SU-DHL-6 (cell line): ENCODE measurements around the gene SUGCT.
"Not testable (repeated sequence)": the region's sequence is repeated elsewhere in the genome, so short reads cannot be mapped to it uniquely, and the experiment has no call there.

Experiments used
- H2AFZ ChIP-seq: fragments of 200-600 bp; sonication (generic); 2 replicates; pipeline ENCODE4 v1.6.1; 2014; ENCODE audit warnings: low read depth, mild to moderate bottlenecking, moderate library complexity, mixed read lengths, antibody characterized with exemption, low read length; ENCODE audit not compliant: severe bottlenecking
- H3F3A ChIP-seq: fragments of 200-600 bp; shearing (Covaris generic); 2 replicates; pipeline ENCODE4 v1.6.0; 2016; ENCODE audit warnings: antibody characterized with exemption, mild to moderate bottlenecking; ENCODE audit not compliant: insufficient read depth
- H3K27ac ChIP-seq: fragments of 200-600 bp; sonication (generic); 2 replicates; pipeline ENCODE4 v1.5.1; 2016; ENCODE audit warnings: low read depth, mild to moderate bottlenecking, low read length, moderate library complexity, mixed read lengths
- H3K27me3 ChIP-seq: fragments of 200-600 bp; sonication (generic), shearing (Covaris generic); 2 replicates; pipeline ENCODE4 v1.6.0; 2014; ENCODE audit warnings: mild to moderate bottlenecking, low read length
- H3K36me3 ChIP-seq: fragments of 200-600 bp; sonication (generic); 2 replicates; pipeline ENCODE4 v1.6.1; 2014; ENCODE audit warnings: mild to moderate bottlenecking, low read length, mixed read lengths
- H3K4me2 ChIP-seq: fragments of 300-600, 200-600 bp; shearing (Covaris generic), sonication (generic); 2 replicates; pipeline ENCODE4 v1.6.0; 2014; ENCODE audit warnings: low read length, low read depth, mild to moderate bottlenecking; ENCODE audit not compliant: poor library complexity, severe bottlenecking
- H3K4me3 ChIP-seq: fragments of 200-600 bp; sonication (generic); 2 replicates; pipeline ENCODE4 v1.5.1; 2014; ENCODE audit warnings: antibody characterized with exemption, low read length, mild to moderate bottlenecking, mixed read lengths; ENCODE audit not compliant: insufficient read depth, poor library complexity, severe bottlenecking
- H3K79me2 ChIP-seq: fragments of 200-600 bp; sonication (generic); 2 replicates; pipeline ENCODE4 v1.6.1; 2014; ENCODE audit warnings: mild to moderate bottlenecking, low read length, moderate library complexity; ENCODE audit not compliant: insufficient read depth
- H3K9ac ChIP-seq: fragments of 200-600 bp; sonication (generic); 2 replicates; pipeline ENCODE4 v1.7.0; 2014; ENCODE audit warnings: mild to moderate bottlenecking, low read length
- H3K9me2 ChIP-seq: fragments of 200-600 bp; sonication (generic); replicated peaks from 2 replicates; pipeline ENCODE4 v1.6.1; 2014; ENCODE audit warnings: low read length; ENCODE audit not compliant: insufficient read depth
- H3K9me3 ChIP-seq: fragments of 200-600 bp; sonication (generic); 2 replicates; pipeline ENCODE4 v1.6.1; 2014; ENCODE audit warnings: low read length, mixed read lengths; ENCODE audit not compliant: insufficient read depth
- H4K20me1 ChIP-seq: fragments of 200-600 bp; sonication (generic); 2 replicates; pipeline ENCODE4 v1.6.1; 2014; ENCODE audit warnings: low read depth, mild to moderate bottlenecking, antibody characterized with exemption, low read length, moderate library complexity, mixed read lengths
- CTCF ChIP-seq: fragments of 200-600 bp; sonication (generic); IDR thresholded peaks from one replicate; pipeline ENCODE4 v1.5.1; 2017; ENCODE audit warnings: antibody characterized with exemption, mild to moderate bottlenecking, low read length, moderate library complexity; ENCODE audit not compliant: insufficient read depth, poor library complexity, severe bottlenecking
- EZH2phosphoT487 ChIP-seq: fragments of 200-600 bp; sonication (generic), shearing (Covaris generic); conservative IDR thresholded peaks from 2 replicates; pipeline ENCODE4 v1.6.1; 2018; ENCODE audit warnings: mild to moderate bottlenecking, antibody characterized with exemption, low read length, moderate library complexity, mixed read lengths

The SUGCT gene

GRCh38 chr7:40102897-40103296, 31.9 kb upstream of the SUGCT start:
- no peak for TF ChIP-seq CTCF
- no peak for TF ChIP-seq EZH2phosphoT487
- no peaks in the 10 kb centered on the region for H3K27me3 ChIP-seq
- H3K36me3 ChIP-seq = no peaks in the 10 kb centered on the region
- no peak overlapping the region for H3K9ac ChIP-seq
- H3K4me3 ChIP-seq = no peak overlapping the region
- no peaks in the 10 kb centered on the region for H3K79me2 ChIP-seq
- H4K20me1 ChIP-seq = no peaks in the 10 kb centered on the region
- 0 out of 2 replicates have a peak, but pooled peaks cover 4% of the 10 kb centered on the region for H3F3A ChIP-seq
- no peak overlapping the region for H3K4me2 ChIP-seq
- no peak overlapping the region for H2AFZ ChIP-seq
- no peaks in the 10 kb centered on the region for H3K9me2 ChIP-seq
- H3K9me3 ChIP-seq = no peaks in the 10 kb centered on the region
- H3K27ac ChIP-seq = no peak overlapping the region

GRCh38 chr7:40105879-40106473, 28.8 kb upstream of the SUGCT start:
- Histone ChIP-seq H3K36me3 (no peaks in the 10 kb centered on the region), H4K20me1 (no peaks in the 10 kb centered on the region), H3K79me2 (no peaks in the 10 kb centered on the region), H3K27me3 (no peaks in the 10 kb centered on the region), H2AFZ (no peak overlapping the region), H3F3A (0 out of 2 replicates have a peak, but pooled peaks cover 4% of the 10 kb centered on the region), H3K9ac (no peak overlapping the region), H3K9me3 (no peaks in the 10 kb centered on the region), H3K27ac (no peak overlapping the region), H3K4me2 (no peak overlapping the region), H3K9me2 (no peaks in the 10 kb centered on the region), H3K4me3 (no peak overlapping the region)
- TF ChIP-seq CTCF (no peak), EZH2phosphoT487 (no peak)

GRCh38 chr7:40115936-40116335, 18.9 kb upstream of the SUGCT start:
- TF ChIP-seq CTCF (no peak), EZH2phosphoT487 (no peak)
- Histone ChIP-seq H3K79me2 (no peaks in the 10 kb centered on the region), H3K36me3 (no peaks in the 10 kb centered on the region)

GRCh38 chr7:40117199-40117598, 17.6 kb upstream of the SUGCT start:
- not testable (repeated sequence) for H3F3A ChIP-seq, H3K79me2 ChIP-seq, H3K36me3 ChIP-seq, H3K27ac ChIP-seq, H3K9me3 ChIP-seq, H2AFZ ChIP-seq, H3K9me2 ChIP-seq, H3K4me3 ChIP-seq, H3K4me2 ChIP-seq, H4K20me1 ChIP-seq, H3K9ac ChIP-seq, H3K27me3 ChIP-seq

More at GRCh38 chr7:40115936-40116335, 18.9 kb upstream of the SUGCT start:
- Histone ChIP-seq H3K27me3 (no peaks in the 10 kb centered on the region), H3K9ac (no peak overlapping the region), H3K4me3 (no peak overlapping the region), H3F3A (no peaks in the 10 kb centered on the region), H4K20me1 (no peaks in the 10 kb centered on the region), H3K9me2 (no peaks in the 10 kb centered on the region), H3K4me2 (no peak overlapping the region), H2AFZ (no peak overlapping the region), H3K27ac (no peak overlapping the region), H3K9me3 (no peaks in the 10 kb centered on the region)

- H3K4me2 ChIP-seq, H3K9me3 ChIP-seq, H3F3A ChIP-seq, H4K20me1 ChIP-seq, H3K36me3 ChIP-seq, H3K4me3 ChIP-seq, H3K27me3 ChIP-seq, H3K9me2 ChIP-seq, H3K9ac ChIP-seq, H3K79me2 ChIP-seq, H2AFZ ChIP-seq, H3K27ac ChIP-seq: not testable (repeated sequence)
Measured at GRCh38 chr7:40118201-40118600, 16.6 kb upstream of the SUGCT start.
